Eye (tissue), 1 donor: Measurements from ENCODE around the gene KRTAP10-2.
A peak's percentile ranks its signal among the peaks of the same experiment; 100 is the strongest.

ENCODE experiments used
- DNase-seq: peaks from one replicate; pipeline ENCODE4 v3.0.0-alpha.2; 2015

The KRTAP10-2 gene

DNA sequence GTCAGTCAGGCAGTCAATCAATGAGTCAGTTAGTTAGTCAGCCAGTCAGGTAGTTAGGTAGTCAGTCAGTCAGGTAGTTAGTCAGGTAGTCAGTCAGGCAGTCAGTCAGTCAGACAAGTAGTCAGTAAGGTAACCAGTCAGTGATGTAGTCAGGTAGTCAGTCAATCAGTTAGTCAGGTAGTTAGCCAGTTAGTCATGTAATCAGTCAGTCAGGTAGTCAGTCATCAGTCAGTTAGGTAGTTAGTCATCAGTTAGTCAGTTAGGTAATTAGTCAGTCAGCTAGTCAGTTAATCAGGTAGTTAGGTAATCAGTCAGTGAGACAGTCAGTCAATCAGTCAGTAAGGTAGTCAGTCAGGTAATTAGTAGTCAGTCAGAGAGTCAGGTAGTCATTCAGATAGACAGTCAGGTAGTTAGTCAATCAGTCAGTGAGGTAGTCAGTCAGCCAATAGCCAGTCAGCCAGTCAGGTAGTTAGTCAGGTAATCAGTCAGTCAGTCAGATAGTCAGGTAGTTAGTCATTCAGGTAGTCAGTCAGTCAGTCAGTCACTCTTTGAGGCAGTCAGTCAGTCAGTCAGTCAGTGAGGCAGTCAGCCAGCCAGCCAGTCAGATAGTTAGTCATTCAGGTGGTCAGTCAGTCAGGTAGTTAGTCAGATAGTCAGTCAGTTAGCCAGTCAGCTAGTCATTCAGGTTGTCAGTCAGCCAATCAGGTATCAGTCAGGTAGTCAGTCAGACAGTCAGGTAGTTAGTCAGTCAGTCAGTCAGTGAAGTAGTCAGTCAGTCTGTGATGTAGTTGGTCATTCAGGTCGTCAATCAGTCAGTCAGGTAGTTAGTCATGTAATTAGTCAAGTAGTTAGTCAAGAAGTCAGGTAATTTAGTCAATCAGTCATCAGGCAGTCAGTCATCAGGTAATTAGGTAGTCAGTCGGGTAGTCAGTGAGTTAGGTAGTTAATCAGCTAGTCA is 26.6 kb downstream of the KRTAP10-2 start:
- DNase-seq: no peak

DNA sequence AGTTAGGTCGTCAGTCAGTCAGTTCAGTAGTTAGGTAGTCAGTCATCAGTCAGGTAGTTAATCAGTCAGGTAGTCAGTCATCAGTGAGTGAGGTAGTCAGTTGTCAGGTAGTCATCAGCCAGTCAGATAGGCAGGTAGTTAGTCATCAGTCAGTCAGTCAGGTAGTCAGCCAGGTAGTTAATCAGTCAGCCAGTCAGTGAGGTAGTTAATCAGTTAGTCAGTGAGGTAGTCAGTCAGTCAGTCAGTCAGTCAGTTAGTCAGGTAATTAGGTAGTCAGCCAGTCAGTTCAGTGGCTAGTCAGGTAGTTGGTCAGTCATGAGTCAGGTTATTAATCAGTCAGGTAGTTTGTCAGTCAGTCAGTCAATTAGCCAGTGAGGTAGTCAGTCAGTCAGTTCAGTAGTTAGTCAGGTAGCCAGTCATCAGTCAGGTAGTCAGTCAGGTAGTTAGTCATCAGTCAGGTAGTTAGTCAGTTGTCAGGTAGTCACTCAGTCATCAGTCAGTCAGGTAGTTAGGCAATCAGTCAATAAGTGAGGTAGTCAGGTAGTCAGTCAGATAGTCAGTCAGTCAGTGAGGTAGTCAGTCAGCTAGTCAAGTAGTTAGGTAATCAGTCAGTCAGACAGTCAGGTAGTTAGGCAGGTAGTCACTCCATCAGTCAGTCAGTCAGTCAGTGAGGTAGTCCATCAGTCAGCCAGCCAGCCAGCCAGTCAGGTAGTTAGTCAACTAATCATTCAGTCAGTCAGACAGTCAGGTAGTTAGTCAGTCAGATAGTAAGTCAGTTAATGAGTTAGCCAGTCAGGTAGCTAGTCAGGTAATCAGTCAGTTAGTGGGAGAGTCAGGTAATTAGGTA is 27.5 kb downstream of the KRTAP10-2 start:
- DNase-seq: no peak

DNA sequence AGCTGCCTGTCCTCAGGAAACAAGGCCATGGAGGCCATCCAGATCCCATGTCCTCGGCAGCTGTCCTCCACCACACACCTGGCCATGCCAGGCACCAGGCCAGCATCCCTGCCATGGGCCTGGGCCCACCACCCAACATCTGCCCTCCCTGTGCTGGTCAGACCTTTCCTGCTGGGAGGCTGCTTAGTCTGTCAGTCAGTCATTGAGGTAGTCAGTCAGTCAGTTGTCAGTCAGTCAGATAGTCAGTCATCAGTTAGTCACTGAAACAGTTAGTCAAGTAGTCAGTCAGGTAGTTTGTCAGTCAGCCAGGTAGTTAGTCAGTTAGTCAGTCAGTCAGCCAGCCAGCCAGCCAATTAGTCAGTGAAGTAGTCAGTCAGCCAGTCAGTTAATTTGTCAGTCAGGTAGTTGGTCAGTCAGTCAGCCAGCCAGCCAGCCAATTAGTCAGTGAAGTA is 28.5 kb downstream of the KRTAP10-2 start:
- no peak for DNase-seq

DNA sequence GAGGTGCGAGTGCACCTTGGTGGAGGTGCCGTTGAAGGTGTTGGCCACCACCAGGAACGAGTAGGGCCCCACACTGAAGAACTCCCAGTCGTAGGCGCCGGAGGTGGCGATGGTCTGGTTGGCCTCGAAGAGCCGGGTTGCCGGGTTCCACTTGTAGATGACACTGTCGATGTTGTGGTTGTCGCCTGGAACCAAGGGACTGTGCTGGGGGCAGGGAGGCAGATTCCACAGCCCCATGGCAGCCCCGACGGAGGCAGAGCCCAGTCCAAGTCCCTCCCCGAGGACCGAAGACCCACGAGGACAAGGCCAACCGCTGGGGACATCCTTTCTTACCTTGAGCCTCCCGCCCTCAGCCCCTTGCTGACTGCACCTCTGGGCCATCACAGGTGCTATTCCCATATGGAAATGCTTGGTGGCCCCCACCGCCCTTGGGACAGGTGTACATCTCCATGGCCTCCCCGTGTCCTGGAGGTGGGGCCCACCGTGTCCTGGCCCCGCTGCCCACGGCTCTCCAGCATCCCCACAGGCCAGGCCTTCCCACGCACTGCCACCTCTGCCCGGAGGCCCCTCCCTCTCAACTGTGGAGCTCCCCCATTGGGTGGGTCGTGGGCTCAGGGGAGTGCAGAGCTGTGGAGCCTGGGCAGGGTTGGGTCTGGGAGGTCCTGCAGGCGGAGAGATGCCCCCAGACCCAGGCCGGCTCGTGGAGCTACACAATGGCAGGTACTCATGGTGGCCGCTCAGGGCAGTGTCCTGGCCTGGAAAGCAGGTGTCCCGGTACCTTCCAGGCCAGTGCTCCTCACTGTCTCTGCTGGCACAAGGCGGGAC is 29.2 kb downstream of the KRTAP10-2 start:
- no peak for DNase-seq

DNA sequence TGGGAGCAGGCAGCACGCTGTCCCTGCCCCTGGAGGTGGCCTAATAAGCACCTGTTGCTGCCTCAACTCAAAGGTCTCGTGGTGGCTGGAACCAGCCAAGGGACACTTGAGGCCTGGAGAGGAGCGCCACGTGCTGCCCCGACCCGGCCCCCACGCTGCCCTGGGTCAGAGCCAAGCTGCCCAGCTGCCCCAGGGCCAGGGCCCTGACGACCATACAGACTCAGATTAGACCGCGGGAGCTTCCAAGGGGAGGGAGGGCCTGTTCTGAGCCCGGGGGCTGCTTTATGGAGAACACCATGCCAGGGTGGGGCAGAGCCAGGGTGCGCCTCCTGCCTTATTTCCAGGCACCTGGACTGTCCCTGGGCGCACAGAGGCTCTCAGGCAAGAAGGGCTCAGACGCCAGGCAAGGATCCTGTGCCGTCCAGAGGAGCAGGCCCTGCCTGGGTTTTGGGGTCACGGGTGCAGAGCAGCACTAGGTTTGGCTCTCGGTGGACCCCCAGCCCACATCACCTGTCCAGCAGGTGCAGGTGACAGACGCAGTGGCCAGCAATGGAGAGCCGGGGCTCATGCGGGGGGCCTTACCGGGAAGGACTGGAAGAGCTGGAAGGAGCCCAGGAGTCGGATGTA is 29.9 kb downstream of the KRTAP10-2 start:
- no peak for DNase-seq

DNA sequence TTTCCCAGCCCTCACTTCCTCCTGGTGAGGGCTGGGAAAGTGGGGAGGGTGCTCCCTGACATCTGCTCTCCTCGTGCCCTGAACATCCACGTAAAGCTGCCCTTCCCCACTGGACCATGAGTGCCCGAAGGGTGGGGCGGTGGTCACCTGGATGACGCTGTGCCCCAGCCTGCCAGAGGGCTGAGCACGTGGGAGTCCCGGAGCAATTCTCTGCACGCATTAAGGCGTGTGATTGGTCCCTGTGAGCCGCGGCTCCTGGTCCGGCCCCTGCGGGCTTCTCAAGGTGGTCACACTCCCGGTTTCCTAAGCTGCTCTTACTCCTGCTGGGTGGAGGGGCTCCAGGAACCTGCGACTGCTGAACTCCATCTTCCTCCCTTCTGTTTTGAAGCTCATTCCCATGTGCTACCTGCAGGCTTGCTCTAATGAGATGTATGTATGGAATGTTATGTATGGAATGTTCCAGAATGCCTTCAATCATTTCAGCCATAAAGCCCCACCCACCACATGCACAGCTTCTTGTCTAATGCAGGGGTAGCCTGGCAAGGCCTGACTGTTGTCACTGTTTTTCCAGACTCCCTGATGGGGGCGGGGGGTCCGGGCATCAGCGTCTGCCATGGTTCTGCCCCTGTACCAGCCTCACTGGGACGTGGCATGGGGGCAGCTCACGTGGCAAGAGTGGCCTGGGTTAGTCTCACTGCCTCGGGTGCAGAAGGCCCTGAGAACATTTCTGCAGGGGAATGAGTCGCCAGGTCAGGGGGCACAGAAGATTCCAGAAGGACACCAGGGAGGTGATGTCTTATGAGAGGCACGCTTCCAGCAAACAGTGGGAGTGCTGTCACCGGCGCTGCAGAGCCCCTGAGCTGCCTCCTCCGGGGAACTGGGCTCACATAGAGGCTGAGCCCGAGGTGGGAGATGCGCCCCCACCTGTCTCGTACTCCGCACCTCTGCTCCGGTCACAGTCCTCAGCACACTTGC is 30.7 kb downstream of the KRTAP10-2 start:
- no peak for DNase-seq

- DNase-seq: no peak
Observed at GRCh38 chr21:44519346-44520325, 31.7 kb downstream of the KRTAP10-2 start.

- DNase-seq: peak; percentile 78
Observed at GRCh38 chr21:44518686-44519085, 32.6 kb downstream of the KRTAP10-2 start.

- no peak for DNase-seq
Observed at GRCh38 chr21:44517175-44517899, 34.0 kb downstream of the KRTAP10-2 start.

DNA sequence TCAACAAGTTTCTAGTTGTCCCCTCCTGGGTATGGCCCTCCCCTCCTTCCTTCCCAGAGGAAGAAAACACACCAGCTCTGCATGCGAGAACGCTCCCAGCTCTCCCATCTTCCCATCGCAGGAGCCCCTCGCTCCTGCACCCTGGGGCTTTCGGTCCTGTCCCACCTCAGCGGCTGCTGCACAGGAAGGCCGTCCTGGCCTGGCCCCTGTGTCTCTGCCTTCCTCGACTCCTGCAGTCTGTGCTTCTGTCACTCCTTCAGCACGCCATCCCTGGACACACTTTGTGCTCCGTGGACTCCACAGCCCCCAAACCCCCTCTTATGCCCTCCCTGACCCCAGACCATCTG is 34.5 kb downstream of the KRTAP10-2 start:
- DNase-seq: no peak

DNA sequence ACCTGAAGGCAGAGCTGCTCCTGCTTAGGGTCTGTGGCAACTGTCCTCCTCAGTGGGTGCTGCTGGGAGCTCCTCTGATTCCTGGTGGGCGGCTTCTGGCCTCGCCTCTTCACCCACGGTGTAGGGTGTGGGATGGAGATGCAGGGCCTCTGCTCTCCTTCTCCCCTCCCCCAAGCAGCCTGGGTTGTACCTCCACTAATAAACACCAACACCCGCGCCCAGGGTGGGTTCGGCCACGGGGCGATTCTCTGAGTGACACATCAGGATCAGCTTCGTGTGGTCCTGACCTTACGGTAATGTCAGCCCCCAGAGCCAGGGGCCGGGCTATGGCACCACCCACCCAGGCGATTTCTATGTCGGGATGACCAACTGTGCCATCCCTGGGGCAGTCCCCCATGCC is 35.0 kb downstream of the KRTAP10-2 start:
- no peak for DNase-seq

DNA sequence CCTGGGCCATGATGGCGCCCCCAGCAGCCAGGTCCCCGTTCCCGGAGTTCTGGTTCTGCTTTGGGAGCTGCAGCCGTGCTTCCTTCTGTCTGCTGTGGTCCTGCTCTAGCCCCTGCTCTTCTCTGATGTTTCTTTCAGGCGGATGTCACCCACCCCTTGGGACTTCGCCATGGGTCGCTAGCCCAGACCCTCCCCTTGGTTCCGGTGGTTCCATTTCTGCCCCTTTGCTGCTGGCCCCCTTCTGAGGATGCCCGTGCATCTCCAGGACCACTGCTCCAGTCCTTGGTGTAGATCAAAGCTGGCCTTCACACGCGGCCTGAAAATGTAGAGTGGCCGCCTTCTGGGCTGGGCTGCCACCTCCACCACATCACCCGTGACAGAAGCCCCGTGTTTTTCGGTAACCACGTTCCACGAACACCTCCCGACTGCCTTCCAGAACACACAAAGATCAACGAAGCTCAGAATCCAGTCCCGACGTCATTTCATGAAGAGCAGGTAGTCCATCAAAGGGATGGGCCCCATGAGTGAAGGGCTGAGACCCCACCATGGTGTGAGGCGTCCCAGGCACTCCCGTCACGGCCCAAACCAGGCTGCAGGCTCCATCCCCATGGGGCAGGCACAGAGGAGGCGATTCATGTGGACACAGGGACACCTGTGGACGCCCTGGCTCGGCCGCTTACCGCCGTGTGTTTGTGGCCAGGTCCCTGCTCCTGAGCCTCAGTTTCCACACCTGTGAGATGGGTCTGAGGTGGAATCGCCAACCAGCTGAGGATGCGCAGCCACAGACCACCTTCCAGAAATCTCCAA is 35.7 kb downstream of the KRTAP10-2 start:
- no peak for DNase-seq

DNA sequence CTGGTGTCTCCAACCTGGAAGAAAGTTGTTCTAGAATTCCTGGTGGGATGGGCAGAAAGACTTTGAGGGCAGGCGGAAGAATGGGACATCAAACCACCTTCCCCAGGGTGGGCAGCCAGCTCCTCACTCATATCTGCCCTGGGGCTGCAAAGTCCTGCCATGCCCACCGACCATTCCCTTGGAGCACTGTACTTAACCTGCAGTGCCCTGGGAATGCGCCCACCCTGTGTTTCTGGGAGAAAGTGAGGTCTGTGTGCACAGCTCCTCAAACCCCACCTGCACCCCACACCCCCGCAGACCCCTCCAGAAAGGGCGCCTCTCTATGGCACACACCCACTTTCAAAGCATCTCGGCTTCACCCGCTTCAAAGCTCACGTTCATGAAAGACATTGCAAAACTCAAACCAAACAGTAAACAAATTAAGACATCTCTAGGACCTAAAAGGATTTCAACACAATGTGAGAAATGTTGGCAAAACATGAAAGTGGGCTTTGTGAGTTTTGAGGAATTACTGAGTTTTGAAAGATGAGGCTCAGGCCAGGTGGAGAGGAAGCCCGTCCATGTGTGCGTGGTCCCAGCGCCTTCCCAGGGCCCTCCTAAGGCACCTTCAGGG is 36.5 kb downstream of the KRTAP10-2 start:
- DNase-seq: no peak

GRCh38 chr21:44514218-44514520 is 37.1 kb downstream of the KRTAP10-2 start:
- DNase-seq: no peak

DNA sequence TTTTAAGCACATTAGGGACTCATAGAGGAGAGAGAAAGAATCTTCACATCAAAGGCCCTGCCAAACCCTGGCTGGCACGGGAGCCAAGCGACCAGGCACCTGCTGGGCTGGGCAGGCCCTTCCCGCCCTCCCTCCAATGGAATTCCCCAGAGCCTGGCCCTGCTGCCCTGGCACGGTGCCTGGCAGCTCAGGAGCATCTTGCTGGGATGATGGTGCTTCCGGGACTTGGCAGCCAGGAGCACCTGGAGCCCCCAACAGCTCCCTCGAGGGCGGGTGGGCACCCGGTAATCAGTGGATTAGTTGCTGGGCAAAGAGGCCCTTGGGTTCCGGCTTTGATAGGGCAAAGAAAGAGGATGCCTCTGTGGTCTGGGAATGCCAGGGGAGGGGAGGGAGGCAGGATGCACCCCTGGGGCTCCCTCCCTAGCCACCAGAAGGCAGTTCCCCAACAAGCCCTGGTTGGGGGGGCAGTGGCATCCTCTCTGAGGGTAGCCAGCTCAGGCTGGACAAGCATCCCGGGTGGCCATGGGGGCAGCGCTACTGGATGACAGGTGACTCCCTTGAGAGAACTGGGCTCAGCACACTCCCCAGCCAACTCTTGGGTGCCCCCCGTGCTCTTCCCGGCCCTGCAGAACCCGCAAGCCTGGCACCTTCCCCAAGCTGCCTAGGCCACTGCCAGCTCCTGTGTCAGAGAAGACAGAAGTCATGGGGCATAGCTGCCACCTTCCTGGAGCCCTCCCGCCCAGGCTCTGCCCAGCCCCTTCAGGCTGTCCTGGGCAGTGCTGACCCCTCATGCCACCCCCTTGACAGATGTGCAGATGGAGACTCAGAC is 37.7 kb downstream of the KRTAP10-2 start:
- no peak for DNase-seq

DNA sequence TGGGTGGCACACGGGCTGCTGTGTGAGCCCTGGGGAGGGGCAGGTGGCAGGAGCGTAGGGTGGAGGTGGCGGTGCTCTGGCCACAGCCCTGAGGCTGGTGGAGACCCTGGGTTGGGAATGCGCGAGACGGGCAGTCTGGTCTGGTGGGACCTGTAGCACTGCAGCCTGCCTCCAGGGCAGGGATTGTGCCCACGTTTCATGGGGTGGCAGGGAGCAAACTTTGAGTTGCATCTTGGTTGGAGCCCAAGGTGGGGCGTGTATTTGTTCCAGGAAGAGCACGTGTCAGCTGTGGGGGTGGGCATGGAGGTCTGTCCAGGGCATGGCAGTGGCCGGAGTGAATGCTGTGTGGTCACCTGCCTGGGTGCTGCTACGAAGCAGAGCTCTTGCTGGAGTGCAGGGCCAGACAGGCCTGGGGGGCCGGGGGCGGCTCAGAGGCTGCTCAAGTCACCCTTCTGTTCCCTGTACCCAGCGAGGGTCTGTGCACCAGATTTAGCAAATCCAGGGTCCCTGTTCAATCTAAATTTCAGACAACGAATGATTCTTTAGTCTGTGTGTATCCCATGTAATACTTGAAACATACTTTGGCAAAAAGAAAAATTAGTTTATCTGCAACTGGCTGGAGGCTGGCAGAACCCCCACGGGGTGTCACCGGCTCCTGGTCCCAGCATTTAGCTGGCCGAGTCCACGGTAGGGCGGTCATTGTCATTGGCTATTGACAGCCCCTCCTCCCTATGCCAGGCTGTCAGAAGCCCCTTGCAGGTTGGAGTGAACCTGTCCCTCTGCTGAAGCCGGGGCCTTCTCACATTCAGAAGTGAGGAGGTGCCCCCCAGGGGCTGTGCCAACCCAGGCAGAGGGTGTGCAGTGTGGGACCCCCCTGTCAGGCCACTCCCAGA is 38.6 kb downstream of the KRTAP10-2 start:
- no peak for DNase-seq
